GM21381 (cell line): ENCODE measurements around the gene ZNF541.

Experiments
- ATAC-seq: cut with Tn5 transposase; IDR thresholded peaks from one replicate; pipeline ENCODE4 v1.9.1; 2021; ENCODE audit warnings: mild to moderate bottlenecking, moderate library complexity; ENCODE audit not compliant: unreplicated experiment

Gene ZNF541, protein sequence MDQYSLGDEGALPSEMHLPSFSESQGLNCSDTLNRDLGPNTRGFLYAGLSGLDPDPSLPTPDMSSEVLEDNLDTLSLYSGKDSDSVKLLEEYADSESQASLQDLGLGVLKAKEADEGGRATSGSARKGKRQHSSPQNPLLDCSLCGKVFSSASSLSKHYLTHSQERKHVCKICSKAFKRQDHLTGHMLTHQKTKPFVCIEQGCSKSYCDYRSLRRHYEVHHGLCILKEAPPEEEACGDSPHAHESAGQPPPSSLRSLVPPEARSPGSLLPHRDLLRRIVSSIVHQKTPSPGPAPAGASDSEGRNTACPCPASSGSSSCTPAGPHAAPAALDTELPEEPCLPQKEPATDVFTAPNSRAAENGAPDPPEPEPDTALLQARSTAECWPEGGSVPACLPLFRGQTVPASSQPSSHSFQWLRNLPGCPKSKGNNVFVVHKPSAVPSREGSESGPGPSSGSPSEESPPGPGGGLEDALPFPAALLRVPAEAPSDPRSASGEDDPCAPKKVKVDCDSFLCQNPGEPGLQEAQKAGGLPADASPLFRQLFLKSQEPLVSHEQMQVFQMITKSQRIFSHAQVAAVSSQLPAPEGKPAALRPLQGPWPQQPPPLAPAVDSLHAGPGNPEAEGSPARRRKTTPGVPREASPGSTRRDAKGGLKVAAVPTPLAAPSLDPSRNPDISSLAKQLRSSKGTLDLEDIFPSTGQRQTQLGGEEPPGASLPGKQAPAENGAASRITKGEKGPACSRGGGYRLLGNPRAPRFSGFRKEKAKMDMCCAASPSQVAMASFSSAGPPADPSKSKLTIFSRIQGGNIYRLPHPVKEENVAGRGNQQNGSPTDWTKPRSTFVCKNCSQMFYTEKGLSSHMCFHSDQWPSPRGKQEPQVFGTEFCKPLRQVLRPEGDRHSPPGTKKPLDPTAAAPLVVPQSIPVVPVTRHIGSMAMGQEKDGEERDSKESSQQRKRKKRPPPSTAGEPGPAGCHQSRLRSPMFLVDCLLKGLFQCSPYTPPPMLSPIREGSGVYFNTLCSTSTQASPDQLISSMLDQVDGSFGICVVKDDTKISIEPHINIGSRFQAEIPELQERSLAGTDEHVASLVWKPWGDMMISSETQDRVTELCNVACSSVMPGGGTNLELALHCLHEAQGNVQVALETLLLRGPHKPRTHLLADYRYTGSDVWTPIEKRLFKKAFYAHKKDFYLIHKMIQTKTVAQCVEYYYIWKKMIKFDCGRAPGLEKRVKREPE (N-terminal part only)

DNA sequence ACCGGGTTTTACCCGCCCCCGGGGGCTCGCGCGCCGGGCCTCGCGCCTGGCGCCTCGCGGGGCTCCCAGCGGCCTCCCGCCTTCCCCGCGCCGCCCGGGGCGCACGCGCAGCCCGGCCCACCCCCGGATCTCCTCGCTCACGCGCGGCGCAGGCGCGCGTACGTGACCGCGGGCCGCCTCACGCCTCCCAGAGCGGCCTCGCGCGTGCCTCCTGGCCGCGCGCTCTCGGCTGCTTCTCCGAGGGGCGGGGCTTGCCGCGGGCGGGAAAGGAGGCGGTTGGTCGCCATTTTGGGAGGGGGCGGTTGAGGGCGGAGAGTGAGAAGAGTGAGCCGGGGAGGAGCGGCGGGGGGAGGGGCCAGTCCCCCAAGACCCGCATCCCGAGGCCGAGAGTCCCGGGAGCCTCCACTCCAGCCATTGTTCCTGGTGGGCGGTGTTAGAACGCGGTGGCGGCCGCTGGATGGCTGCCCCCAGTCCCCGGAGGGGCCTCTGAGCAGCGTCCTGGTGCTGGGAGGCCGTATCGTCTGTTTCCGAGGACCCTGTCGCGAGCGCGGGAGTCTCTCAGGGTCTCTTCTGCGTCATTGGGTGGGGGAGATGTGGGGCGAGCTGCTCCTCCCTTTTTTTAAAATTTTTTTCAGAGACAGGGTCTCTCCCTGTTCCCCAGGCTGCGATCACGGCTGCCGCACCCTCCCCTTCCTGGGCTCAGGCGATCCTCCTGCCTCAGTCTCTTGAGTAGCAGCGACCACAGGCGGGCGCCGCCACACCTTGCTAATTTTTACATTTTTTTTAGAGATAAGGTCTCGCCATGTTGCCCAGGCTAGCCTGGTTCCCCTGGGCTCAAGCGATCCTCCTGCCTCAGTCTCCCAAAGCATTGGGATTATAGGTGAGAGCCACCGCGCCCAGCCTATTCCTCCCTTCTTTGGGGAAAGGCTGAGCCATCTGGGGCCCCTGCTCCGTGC, at the start of gene ZNF541:
TSS of gene ZNF541 (minus strand) at position 78 of the 956 bp plus-strand sequence. CDS start 17,292 bp downstream, outside the sequence.
- ATAC-seq, result no peak

DNA sequence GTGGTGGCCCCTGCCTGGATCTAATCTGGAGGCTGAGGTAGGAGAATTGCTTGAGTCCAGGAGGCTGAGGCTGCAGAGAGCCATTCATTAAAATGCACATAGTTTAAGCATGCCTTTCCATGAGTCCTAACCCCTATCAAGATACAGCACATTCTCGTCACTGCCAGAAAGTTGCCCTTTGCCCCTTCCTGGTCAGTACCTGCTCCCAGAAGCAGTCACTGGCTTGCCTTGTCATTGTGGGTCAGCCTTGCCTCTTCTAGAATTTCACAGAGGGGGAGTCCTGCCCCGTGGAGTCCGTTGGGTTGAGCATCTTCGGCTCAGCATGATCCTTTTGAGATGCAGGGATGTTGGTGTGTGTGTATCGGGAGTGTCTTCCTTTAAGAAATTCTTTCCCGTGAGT, 46.8 kb upstream of the ZNF541 start:
- no peak for ATAC-seq

DNA sequence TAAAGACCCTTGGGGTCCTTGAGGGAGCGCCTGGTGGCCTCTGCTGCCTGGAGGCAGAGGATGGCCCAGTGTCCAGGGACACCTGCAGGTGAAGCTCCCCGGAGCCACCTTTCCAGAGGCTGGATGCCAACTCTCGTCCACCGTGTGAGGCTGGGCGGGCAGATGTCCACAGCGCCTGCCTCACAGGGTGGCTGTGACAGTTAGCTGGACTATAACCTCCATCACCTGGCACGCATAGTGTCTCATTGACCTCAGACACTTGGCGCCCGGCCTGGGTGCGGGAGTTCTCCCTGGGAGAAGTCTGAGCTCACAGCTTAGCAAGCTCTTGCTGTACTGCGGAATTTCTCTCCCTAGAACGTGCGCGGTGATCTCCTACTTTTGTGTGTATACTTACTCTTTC, 45.8 kb upstream of the ZNF541 start:
- ATAC-seq, result no peak

DNA sequence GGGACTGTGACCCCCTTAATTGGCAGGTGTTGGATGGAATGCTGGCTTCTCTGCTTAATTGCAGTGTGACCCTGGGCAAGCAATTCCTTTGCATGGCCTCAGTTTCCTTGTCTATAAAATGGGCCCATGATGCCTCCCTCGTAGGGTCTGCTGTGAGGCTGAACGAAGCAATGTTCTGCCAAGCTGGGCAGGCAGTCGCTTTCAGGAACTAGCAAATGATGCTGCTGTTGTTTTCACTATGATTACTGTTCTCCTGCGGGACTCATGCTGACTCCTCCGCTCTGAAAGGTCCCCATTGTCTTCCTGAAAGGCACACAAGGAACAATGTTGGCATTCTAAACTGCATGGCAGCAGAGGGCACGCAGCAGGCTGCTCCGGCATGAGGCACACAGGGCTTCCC, 42.8 kb upstream of the ZNF541 start:
- ATAC-seq, result no peak

DNA sequence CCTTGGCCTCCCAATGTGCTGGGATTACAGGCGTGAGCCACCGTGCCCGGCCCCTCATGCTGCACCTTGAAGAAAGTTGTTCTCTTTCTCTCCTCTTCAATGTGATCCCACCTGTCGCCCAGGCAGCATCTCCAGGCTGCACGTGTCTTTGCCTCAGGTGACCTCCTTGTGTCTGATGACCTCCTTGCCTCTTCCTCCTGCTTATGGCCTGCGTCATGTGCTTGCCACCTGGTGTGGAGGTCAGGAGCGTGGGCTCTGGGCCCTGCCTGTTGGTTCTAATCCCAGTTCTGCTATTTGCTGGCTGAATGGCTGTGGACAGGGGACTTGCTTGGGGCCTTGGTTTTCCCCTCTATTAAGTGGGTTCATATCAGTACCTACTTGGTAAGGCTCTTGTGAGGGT, 42.3 kb upstream of the ZNF541 start:
- ATAC-seq, result no peak

DNA sequence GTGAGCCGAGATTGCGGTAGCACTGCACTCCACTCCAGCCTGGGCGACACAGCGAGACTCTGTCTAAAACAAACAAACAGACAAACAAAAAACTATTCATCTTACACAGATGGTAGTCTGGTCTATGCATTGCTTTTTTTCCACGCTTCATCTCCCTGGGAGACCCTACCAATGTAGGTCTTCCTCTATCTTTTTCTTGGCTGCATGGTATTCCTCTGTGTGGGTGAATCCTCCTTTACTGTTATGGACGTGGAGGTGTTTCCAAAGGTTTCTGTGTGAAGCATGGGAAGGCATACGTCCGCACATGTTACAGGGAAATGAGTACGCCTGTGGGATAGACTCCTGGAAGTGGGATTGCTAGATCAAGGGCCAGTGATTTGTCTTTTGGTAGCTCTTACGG, 41.6 kb upstream of the ZNF541 start:
- no peak for ATAC-seq

DNA sequence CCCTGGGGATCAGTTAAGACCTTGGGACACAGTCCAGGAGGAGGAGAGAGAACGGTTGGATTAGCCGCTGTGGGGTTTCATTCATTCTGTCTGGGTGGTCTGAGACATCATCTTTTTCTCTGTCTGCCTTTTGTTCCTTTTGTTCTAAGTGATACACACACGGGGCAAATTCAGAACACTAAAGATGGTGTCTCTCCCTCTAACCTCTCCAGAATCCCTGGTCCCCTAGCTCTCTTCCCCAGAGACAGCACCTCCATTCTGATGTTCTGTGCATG, 41.0 kb upstream of the ZNF541 start:
- no peak for ATAC-seq

DNA sequence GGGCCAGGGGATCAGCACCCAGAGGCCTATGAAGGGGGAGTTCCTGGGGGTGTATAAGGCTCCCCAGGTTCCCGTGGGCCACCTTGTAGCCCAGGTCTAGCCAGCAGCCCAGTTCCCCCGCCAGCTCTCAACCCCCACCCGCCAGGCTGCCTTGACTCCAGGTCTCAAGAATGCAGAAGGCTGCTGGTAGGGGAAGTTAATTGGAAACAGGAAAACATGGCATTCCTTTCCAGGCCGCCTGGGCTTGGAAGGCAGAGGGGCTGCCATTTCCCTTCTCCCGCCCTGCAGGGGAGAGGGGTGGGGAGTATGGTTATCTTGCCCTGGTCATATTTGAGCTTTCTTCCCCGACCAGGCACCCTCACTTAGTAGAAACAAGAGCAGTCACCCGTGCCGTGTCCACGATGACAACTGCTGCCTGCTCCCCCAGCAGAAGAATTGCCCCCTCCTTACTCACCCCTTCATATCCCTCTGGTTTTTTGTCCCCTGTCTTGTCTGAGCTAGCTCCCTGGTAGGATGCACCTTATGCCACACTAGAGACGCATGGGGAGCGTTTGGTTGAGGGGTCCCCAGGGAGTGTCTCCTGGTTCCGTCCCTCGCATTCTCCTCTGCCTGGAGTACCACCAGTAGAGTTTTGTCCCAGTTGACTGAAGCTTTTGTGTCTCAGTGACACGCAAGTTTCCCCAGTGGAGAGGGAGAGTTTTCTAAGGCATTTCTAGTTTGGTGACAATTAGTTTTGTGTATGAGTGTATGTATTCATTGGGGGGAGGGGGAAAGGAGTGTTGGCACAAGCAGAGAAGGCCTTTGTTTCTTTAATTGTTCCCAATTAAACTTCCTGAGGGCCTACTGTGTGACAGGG, 40.4 kb upstream of the ZNF541 start:
- ATAC-seq, result no peak

DNA sequence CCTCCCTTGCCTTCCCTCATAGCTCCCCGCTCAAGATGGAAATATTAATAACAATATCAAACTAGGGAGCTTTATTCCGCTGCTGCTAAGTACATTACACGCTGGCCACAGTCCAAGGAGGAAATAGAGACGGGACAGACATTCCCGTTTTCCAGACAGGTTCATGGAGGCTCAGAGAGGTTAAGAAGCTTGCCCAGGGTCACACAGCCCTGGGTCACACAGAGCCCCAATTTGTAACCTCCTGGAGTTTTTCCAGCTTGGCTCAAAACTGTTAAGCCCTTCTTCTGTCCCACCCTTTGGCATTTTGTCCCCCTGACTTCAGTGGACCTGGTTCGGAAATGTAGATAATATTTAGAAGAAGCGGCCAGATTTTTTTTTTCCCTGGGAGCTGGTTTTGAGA, 38.0 kb upstream of the ZNF541 start:
- ATAC-seq, result no peak

DNA sequence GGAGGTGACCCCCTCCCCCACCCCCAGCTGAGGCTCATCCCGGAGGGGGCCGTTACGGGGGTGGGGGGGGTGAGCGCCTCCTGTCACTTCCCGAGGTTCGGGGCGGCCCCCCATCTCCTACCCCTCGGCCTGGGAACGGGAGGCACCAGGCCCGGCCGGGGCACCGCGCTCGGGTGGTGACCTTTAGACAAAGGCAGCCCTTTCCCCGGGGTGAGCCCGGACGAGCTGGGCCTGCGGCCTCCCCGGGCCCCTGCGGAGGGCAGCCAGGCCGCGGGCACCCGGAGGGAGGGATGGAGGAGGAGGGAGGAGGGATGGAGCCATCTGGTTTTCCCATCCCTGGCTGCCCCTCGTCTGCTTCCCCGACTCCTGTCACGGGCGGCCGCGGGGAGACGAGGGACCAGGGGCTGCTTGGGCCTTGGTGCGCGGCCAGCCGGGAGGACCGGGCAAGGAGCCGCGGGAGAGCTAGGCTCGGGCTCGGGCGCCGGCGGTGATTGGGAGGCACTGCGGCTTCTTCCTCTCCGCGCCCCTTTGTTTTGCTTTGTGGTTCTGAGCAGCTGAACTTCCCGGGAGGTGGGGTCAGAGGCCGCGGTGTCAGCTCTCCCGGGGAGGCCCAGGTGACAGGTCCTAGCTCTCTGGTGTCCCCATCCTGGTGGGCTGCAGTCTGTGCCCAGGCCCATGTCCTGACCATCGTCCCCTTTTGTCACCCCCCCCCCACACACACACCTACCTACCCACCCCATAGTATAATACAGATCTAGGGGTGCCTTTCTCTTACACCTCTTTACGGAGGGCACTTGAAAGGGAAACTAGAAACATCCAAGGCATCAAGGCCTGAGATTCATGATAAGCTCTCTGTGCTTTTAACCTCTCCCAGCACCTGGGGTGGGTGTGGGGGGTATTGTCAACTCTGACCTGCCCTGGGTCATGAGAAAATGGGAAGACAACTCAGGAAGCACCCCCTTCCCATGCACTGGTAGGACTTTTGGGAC, 37.3 kb upstream of the ZNF541 start:
- no peak for ATAC-seq

DNA sequence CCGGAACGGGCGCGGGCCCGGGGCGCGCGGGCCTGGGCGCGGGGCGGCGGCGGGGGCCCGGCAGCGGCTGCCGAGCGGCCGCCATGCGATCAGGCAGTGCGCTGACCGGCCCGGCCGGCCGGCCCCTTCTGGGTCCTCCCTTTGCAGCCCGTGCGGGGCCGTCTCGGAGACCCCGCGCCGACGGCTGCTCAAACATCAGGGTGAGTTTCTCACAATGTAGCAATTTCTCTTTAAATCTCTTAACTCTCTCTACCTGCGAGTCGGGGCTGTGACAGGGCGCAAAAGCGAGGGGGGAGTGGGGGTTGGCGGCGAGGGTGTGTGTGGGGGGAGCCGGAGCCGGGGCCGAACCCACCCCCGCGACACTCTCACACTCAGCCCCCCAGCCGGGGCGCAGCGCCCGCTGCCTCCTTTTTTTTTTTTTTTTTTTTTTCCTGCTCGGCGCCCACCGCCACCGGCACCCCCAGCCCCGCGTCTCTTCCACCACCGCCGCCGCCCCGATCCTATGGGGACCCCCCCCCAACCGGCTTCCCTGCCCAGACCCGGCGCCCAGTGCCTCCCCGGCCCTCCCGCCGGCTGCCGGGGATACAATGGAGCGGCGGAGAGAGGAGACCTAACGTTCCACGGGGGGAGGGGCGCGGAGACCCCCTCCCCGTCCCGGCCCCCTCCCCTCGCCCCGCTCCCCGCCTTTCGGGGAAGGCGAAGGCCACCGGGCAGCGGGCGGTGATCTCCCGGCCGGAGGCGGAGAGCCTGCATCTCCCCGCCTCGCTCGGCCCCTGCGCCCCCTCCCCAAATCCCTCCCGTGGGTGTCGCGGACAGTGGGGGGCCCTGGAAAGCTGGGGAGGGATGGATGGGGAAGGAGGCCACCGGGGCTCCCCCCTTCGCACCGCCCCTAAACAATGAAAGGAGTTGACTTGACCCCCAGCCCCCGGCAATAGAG, 36.3 kb upstream of the ZNF541 start, which contains the start of gene BICRA:
TSS of gene BICRA (plus strand) at position 166 of the 937 bp plus-strand sequence. CDS start 64,441 bp downstream, outside the sequence.
- ATAC-seq, result peak; percentile 56

DNA sequence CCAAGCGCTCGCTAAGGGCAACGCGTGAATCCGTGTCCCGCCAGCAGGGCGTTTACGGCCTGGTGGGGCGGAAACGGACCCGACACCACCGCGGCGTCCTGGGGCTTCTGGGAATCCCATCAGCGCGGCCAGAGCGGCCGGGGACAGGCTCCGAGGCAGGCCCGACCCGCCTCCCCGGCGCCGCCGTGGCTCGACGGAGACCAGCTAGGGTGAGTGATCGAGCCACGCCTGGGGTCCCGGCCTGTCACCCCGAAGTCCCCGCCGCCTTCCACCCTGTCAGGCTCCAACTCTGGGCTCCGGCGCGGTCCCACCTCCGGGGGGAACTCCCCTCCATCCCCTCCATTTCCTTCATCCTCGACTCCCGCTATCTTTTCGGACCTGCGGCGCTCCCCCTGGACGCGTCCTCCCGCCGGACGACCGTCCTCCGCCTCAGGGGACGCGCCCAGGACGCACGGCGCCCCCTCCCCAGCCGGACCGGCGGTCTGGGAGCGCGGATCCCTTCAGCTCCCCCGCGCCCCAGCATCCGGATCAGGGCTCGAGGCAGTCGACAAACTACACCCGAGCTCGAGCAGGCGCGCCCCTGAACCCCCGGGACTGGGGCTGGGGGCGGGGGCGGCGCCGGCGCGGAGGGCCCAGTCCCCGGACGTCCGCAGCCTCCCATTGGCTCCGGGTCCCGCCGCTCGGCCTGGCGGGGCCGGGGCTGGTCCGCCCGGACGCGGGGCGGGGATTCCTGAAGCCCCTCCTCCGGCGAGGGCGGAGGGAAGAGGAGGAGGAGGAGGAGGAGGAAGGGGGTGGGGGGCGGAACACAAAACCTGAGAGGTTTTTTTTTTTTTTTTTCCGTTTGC, 35.3 kb upstream of the ZNF541 start:
- peak; percentile 79 for ATAC-seq

DNA sequence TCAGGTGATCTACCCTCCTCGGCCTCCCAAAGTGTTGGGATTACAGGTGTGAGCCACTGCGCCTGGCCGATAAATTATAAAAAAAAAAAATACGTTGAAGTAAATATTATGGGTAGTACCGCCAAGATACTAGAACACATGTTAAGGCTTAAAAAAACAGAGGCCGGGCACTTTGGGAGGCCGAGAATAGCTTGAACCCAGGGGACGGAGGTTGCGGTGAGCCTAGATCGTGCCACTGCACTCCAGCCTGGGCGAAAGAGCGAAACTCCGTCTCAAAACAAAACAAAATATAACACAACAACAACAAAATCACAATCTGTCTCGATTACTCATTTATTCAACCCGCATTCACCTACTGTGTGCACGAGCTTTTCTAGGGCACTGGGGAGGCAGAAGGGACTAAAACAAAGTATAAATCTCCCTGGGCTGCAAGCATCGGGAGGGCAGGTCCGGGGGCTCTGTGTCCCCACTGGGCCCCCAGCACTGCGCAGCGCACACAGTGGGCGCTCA, 34.7 kb upstream of the ZNF541 start:
- no peak for ATAC-seq

DNA sequence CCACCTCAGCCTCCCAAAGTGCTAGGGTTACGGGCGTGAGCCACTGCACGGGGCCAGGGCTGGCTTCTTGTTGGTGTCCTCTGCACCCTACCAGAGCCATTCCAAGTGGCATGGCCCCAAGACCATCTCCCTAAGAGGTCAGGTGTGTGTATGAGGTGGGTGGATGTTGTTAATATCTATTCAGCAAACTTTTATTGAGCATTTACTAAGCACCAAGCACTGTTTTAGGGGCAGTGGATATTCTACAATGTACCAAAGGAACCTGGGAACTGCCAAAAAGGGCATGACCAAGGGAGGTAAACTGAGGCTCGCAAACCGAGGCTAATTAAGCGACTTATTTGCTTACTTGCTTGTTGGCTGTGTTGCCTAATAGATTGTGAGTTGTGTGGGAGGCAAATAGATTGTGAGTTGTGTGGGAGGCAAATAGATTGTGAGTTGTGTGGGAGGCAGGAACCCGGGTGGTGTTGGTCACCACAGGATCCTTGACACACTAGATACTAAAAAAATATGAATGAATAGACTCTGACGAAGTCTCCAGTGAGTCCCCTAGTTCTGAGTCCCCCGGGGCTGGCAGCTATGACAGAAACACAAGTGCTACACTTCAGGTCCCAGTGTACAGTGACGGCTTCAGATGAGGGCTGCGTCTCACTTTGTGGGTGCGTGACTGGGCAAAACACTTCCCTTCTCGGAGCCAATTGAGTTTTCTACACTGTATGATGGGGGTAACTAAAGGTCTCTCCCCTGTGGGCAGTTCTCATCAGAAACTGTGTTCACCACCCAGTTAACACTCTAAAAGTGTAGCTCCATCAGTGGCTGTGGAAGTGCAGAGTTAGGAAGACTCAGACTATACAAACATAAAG, 31.0 kb upstream of the ZNF541 start:
- ATAC-seq, result no peak
